WTC11 (cell line): ENCODE results near the gene GLT1D1. TPM values are rescaled to one million over a fixed set of nuclear protein-coding genes. Genes with fewer than 3 reads are reported as not detected.

ENCODE experiments used
- ATAC-seq: fragments of 200-7000 bp; cut with Tn5 transposase; 2 replicates; pipeline ENCODE4 v1.10.0; 2021; ENCODE audit warnings: mild to moderate bottlenecking, moderate library complexity
- CTCF ChIA-PET: fragments of 300-600 bp; sonication (Branson Sonifier 250); formaldehyde crosslinking; loops from one replicate; lab custom pipeline; 2021; ENCODE audit warnings: antibody characterized with exemption; lab: Charles Lee
- POLR2A ChIA-PET: fragments of 350-600 bp; sonication (Branson Sonifier 250); formaldehyde crosslinking; loops from one replicate; lab custom pipeline; 2021; ENCODE audit warnings: antibody characterized with exemption; lab: Charles Lee
- DNase-seq: peaks from one replicate; pipeline ENCODE4 v3.0.0; 2021; ENCODE audit warnings: low spot score
- H3K27ac Mint-ChIP-seq: 2 replicates; pipeline ENCODE4 v1.8.0; 2021; ENCODE audit warnings: mixed read lengths
- H3K27me3 Mint-ChIP-seq: 2 replicates; pipeline ENCODE4 v1.8.0; 2021; ENCODE audit warnings: low read depth, mild to moderate bottlenecking, moderate library complexity, mixed read lengths
- H3K36me3 Mint-ChIP-seq: 2 replicates; pipeline ENCODE4 v1.8.0; 2021; ENCODE audit warnings: mixed read lengths
- H3K4me1 Mint-ChIP-seq: 2 replicates; pipeline ENCODE4 v1.8.0; 2022; ENCODE audit warnings: mixed read lengths
- H3K4me3 Mint-ChIP-seq: 2 replicates; pipeline ENCODE4 v1.8.0; 2021; ENCODE audit warnings: mild to moderate bottlenecking, moderate library complexity, mixed read lengths
- H3K9me3 Mint-ChIP-seq: 2 replicates; pipeline ENCODE4 v1.8.0; 2021; ENCODE audit warnings: mixed read lengths
- ATF1 ChIP-seq: sonication (generic); formaldehyde crosslinking; IDR thresholded peaks from 2 replicates; pipeline ENCODE4 v1.8.1; 2023; ENCODE audit warnings: mild to moderate bottlenecking, moderate library complexity, missing genetic modification reagents
- CBFB ChIP-seq: sonication (generic); formaldehyde crosslinking; IDR thresholded peaks from 2 replicates; pipeline ENCODE4 v1.8.1; 2022; ENCODE audit warnings: mild to moderate bottlenecking, low read depth, missing genetic modification reagents
- ELF4 ChIP-seq: sonication (generic); formaldehyde crosslinking; IDR thresholded peaks from 2 replicates; pipeline ENCODE4 v1.8.1; 2022; ENCODE audit warnings: low read depth, mild to moderate bottlenecking, moderate library complexity, missing genetic modification reagents
- ESRRA ChIP-seq: sonication (generic); formaldehyde crosslinking; IDR thresholded peaks from 2 replicates; pipeline ENCODE4 v1.8.1; 2022; ENCODE audit warnings: mild to moderate bottlenecking, missing genetic modification reagents, borderline replicate concordance
- FOXP1 ChIP-seq: sonication (generic); formaldehyde crosslinking; IDR thresholded peaks from 2 replicates; pipeline ENCODE4 v1.8.0; 2022; ENCODE audit warnings: missing genetic modification reagents, mild to moderate bottlenecking, moderate library complexity, borderline replicate concordance
- GABPB1 ChIP-seq: sonication (generic); formaldehyde crosslinking; IDR thresholded peaks from 2 replicates; pipeline ENCODE4 v1.8.1; 2023; ENCODE audit warnings: mild to moderate bottlenecking, missing genetic modification reagents
- KAT7 ChIP-seq: sonication (generic); formaldehyde crosslinking; IDR thresholded peaks from 2 replicates; pipeline ENCODE4 v1.8.1; 2023; ENCODE audit warnings: missing genetic modification reagents, mild to moderate bottlenecking, borderline replicate concordance
- MXD4 ChIP-seq: fragments of 250-450 bp; sonication (Bioruptor Pico); IDR thresholded peaks from 2 replicates; pipeline ENCODE4 v1.8.0; 2021; ENCODE audit warnings: mild to moderate bottlenecking, moderate library complexity, borderline replicate concordance
- MYBL2 ChIP-seq: sonication (generic); formaldehyde crosslinking; IDR thresholded peaks from 2 replicates; pipeline ENCODE4 v1.8.1; 2023; ENCODE audit warnings: mild to moderate bottlenecking, moderate library complexity, missing genetic modification reagents
- NR1H2 ChIP-seq: sonication (generic); formaldehyde crosslinking; IDR thresholded peaks from 2 replicates; pipeline ENCODE4 v1.9.0; 2021; ENCODE audit warnings: mild to moderate bottlenecking, moderate library complexity, missing genetic modification reagents
- RORB ChIP-seq: fragments of 250-450 bp; sonication (Bioruptor Pico); IDR thresholded peaks from 2 replicates; pipeline ENCODE4 v1.9.0; 2021; ENCODE audit warnings: mild to moderate bottlenecking
- SMAD3 ChIP-seq: sonication (generic); formaldehyde crosslinking; IDR thresholded peaks from 2 replicates; pipeline ENCODE4 v1.8.0; 2022; ENCODE audit warnings: missing genetic modification reagents, mild to moderate bottlenecking, borderline replicate concordance
- SOX15 ChIP-seq: fragments of 250-450 bp; sonication (Bioruptor Pico); IDR thresholded peaks from 2 replicates; pipeline ENCODE4 v1.9.0; 2021; ENCODE audit warnings: mild to moderate bottlenecking
- SP1 ChIP-seq: sonication (generic); formaldehyde crosslinking; conservative IDR thresholded peaks from 2 replicates; pipeline ENCODE4 v1.8.1; 2022; ENCODE audit warnings: missing genetic modification reagents
- ZNF219 ChIP-seq: sonication (generic); formaldehyde crosslinking; IDR thresholded peaks from 2 replicates; pipeline ENCODE4 v1.8.0; 2023; ENCODE audit warnings: missing genetic modification reagents, mild to moderate bottlenecking, borderline replicate concordance
- ZNF396 ChIP-seq: fragments of 250-450 bp; sonication (Bioruptor Pico); IDR thresholded peaks from 2 replicates; pipeline ENCODE4 v1.8.0; 2021; ENCODE audit warnings: mild to moderate bottlenecking, moderate library complexity, borderline replicate concordance
- ZNF416 ChIP-seq: fragments of 250-450 bp; sonication (Bioruptor Pico); IDR thresholded peaks from 2 replicates; pipeline ENCODE4 v1.9.0; 2021; ENCODE audit warnings: mild to moderate bottlenecking, inconsistent platforms
- ZNF671 ChIP-seq: fragments of 250-450 bp; sonication (Bioruptor Pico); IDR thresholded peaks from 2 replicates; pipeline ENCODE4 v1.8.0; 2021; ENCODE audit warnings: mild to moderate bottlenecking
- total RNA-seq: library from RNA; stranded (reverse); gene quantifications from 3 replicates; pipeline ENCODE4 v1.2.3, GENCODE V29; 2021
- TF ChIP-seq, protein P1 (sequence below): sonication (generic); formaldehyde crosslinking; IDR thresholded peaks from 2 replicates; pipeline ENCODE4 v1.8.1; 2022; ENCODE audit warnings: low read depth, missing genetic modification reagents, borderline replicate concordance
- TF ChIP-seq, protein P2 (sequence below): fragments of 250-450 bp; sonication (Bioruptor Pico); IDR thresholded peaks from 2 replicates; pipeline ENCODE4 v1.9.0; 2021; ENCODE audit warnings: mild to moderate bottlenecking, borderline replicate concordance
- TF ChIP-seq, protein P3 (sequence below): sonication (generic); formaldehyde crosslinking; conservative IDR thresholded peaks from 2 replicates; pipeline ENCODE4 v1.8.1; 2022; ENCODE audit warnings: mild to moderate bottlenecking, missing genetic modification reagents
- TF ChIP-seq, protein P4 (sequence below): sonication (generic); formaldehyde crosslinking; IDR thresholded peaks from 2 replicates; pipeline ENCODE4 v1.8.0; 2022; ENCODE audit warnings: mild to moderate bottlenecking, missing genetic modification reagents
- TF ChIP-seq, protein P5 (sequence below): fragments of 250-450 bp; sonication (Bioruptor Pico); IDR thresholded peaks from 2 replicates; pipeline ENCODE4 v1.8.0; 2021; ENCODE audit warnings: mild to moderate bottlenecking
- TF ChIP-seq, protein P6 (sequence below): sonication (generic); formaldehyde crosslinking; IDR thresholded peaks from 2 replicates; pipeline ENCODE4 v1.8.1; 2023; ENCODE audit warnings: mild to moderate bottlenecking, missing genetic modification reagents

GLT1D1 gene
- total RNA-seq, 1 experiment from 2014 or later: 1.5 TPM

DNA sequence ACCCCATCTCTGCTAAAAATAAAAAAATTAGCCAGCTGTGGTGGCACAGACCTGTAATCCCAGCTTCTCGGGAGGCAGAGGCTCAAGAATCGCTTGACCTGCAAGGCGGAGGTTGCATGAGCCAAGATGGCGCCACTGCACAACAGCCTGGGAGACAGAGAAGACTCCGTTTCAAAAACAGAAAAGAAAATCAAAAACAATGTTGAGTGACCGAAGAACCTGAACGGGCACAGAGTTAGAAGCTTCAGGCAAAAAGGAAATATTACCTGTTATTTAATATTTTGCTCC lies 3.5 kb downstream of the GLT1D1 start:
- no peak overlapping the region for H3K27ac Mint-ChIP-seq
- H3K4me1 Mint-ChIP-seq: no peaks in the 10 kb centered on the region
- ChIA-PET POLR2A (no interaction called here), CTCF (no interaction called here)
- H3K36me3 Mint-ChIP-seq: peaks cover 62% of the 10 kb centered on the region
- ATAC-seq: no peak
- H3K9me3 Mint-ChIP-seq: peaks cover 41% of the 10 kb centered on the region
- TF ChIP-seq SOX15 (CRISPR knock-in tag) (no peak), FOXP1 (CRISPR knock-in tag) (no peak), ATF1 (CRISPR knock-in tag) (no peak), ELF4 (CRISPR knock-in tag) (no peak), MYBL2 (CRISPR knock-in tag) (no peak), NR1H2 (CRISPR knock-in tag) (no peak), SP1 (CRISPR knock-in tag) (no peak), ESRRA (CRISPR knock-in tag) (no peak), RORB (CRISPR knock-in tag) (no peak), ZNF396 (CRISPR knock-in tag) (no peak), KAT7 (CRISPR knock-in tag) (no peak), MXD4 (CRISPR knock-in tag) (no peak), ZNF671 (no peak), CBFB (CRISPR knock-in tag) (no peak), ZNF416 (CRISPR knock-in tag) (no peak)
- TF ChIP-seq, protein P1, sequence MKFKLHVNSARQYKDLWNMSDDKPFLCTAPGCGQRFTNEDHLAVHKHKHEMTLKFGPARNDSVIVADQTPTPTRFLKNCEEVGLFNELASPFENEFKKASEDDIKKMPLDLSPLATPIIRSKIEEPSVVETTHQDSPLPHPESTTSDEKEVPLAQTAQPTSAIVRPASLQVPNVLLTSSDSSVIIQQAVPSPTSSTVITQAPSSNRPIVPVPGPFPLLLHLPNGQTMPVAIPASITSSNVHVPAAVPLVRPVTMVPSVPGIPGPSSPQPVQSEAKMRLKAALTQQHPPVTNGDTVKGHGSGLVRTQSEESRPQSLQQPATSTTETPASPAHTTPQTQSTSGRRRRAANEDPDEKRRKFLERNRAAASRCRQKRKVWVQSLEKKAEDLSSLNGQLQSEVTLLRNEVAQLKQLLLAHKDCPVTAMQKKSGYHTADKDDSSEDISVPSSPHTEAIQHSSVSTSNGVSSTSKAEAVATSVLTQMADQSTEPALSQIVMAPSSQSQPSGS: no peak
- TF ChIP-seq, protein P2, sequence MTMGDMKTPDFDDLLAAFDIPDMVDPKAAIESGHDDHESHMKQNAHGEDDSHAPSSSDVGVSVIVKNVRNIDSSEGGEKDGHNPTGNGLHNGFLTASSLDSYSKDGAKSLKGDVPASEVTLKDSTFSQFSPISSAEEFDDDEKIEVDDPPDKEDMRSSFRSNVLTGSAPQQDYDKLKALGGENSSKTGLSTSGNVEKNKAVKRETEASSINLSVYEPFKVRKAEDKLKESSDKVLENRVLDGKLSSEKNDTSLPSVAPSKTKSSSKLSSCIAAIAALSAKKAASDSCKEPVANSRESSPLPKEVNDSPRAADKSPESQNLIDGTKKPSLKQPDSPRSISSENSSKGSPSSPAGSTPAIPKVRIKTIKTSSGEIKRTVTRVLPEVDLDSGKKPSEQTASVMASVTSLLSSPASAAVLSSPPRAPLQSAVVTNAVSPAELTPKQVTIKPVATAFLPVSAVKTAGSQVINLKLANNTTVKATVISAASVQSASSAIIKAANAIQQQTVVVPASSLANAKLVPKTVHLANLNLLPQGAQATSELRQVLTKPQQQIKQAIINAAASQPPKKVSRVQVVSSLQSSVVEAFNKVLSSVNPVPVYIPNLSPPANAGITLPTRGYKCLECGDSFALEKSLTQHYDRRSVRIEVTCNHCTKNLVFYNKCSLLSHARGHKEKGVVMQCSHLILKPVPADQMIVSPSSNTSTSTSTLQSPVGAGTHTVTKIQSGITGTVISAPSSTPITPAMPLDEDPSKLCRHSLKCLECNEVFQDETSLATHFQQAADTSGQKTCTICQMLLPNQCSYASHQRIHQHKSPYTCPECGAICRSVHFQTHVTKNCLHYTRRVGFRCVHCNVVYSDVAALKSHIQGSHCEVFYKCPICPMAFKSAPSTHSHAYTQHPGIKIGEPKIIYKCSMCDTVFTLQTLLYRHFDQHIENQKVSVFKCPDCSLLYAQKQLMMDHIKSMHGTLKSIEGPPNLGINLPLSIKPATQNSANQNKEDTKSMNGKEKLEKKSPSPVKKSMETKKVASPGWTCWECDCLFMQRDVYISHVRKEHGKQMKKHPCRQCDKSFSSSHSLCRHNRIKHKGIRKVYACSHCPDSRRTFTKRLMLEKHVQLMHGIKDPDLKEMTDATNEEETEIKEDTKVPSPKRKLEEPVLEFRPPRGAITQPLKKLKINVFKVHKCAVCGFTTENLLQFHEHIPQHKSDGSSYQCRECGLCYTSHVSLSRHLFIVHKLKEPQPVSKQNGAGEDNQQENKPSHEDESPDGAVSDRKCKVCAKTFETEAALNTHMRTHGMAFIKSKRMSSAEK: no peak
- TF ChIP-seq, protein P3, sequence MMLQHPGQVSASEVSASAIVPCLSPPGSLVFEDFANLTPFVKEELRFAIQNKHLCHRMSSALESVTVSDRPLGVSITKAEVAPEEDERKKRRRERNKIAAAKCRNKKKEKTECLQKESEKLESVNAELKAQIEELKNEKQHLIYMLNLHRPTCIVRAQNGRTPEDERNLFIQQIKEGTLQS: no peak
- TF ChIP-seq, protein P4, sequence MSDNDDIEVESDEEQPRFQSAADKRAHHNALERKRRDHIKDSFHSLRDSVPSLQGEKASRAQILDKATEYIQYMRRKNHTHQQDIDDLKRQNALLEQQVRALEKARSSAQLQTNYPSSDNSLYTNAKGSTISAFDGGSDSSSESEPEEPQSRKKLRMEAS: no peak
- TF ChIP-seq, protein P5, sequence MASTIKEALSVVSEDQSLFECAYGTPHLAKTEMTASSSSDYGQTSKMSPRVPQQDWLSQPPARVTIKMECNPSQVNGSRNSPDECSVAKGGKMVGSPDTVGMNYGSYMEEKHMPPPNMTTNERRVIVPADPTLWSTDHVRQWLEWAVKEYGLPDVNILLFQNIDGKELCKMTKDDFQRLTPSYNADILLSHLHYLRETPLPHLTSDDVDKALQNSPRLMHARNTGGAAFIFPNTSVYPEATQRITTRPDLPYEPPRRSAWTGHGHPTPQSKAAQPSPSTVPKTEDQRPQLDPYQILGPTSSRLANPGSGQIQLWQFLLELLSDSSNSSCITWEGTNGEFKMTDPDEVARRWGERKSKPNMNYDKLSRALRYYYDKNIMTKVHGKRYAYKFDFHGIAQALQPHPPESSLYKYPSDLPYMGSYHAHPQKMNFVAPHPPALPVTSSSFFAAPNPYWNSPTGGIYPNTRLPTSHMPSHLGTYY (CRISPR knock-in tag): no peak
- H3K27me3 Mint-ChIP-seq: peaks cover 21% of the 10 kb centered on the region
- DNase-seq: no peak
- H3K4me3 Mint-ChIP-seq: no peak overlapping the region

DNA sequence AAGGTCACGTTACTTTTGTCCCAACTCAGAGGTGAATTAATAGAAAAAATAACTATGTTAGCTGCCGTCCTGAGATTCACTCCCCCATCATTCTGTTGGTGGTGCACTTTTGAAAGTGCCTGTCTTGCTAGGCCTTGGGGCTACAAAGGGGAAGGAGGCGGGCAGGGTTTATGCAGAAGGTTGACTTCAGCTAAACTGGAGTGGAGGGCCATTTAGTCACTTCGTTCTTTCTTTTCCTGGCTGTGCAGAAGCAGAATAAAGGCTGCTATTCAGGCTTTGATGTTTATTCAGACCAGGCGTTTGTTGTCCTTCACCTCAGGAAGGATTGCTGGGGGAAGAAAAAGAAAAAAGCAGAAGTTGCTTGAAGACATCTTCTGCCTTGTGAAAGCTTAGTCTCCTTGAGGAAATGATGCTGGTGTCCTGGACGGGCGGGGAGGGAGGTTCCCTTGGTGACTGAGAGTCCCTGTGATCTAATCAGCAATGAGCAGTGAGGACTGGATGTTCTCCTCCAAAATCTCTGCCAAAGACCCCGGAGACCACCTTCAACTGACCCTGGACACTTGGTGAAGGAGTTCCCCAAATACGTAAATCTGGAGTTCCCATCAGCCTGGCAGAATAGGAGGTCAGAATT lies 4.0 kb downstream of the GLT1D1 start:
- peaks cover 61% of the 10 kb centered on the region for H3K36me3 Mint-ChIP-seq
- H3K27me3 Mint-ChIP-seq: peaks cover 18% of the 10 kb centered on the region
- no peak for ATAC-seq
- no peaks in the 10 kb centered on the region for H3K4me1 Mint-ChIP-seq
- TF ChIP-seq, protein P6, sequence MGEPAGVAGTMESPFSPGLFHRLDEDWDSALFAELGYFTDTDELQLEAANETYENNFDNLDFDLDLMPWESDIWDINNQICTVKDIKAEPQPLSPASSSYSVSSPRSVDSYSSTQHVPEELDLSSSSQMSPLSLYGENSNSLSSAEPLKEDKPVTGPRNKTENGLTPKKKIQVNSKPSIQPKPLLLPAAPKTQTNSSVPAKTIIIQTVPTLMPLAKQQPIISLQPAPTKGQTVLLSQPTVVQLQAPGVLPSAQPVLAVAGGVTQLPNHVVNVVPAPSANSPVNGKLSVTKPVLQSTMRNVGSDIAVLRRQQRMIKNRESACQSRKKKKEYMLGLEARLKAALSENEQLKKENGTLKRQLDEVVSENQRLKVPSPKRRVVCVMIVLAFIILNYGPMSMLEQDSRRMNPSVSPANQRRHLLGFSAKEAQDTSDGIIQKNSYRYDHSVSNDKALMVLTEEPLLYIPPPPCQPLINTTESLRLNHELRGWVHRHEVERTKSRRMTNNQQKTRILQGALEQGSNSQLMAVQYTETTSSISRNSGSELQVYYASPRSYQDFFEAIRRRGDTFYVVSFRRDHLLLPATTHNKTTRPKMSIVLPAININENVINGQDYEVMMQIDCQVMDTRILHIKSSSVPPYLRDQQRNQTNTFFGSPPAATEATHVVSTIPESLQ: no peak
- TF ChIP-seq, protein P4: no peak
- TF ChIP-seq GABPB1 (CRISPR knock-in tag): no peak
- TF ChIP-seq ZNF219 (CRISPR knock-in tag): no peak
- TF ChIP-seq SMAD3 (CRISPR knock-in tag): no peak
- no peak for TF ChIP-seq ESRRA (CRISPR knock-in tag)
- H3K9me3 Mint-ChIP-seq: peaks cover 42% of the 10 kb centered on the region
- no peak for DNase-seq
- POLR2A ChIA-PET: no interaction called here
- no peak overlapping the region for H3K4me3 Mint-ChIP-seq
- no peak overlapping the region for H3K27ac Mint-ChIP-seq
- CTCF ChIA-PET: no interaction called here
